ENCODE measurements around the gene ZNF512B. TPM values are rescaled to one million over a fixed set of nuclear protein-coding genes. Genes with fewer than 3 reads are reported as not detected.

The ZNF512B gene
- polyA plus RNA-seq, 2 of the 4 experiments (the other 2 are of a cell fraction), result 2.1 to 16.8 TPM

GRCh38 chr20:64010711-64011237 lies 41.0 kb upstream of the ZNF512B start:
- Histone ChIP-seq H3K4me1 (no peaks in the 10 kb centered on the region), H3K27ac (no peak overlapping the region), H3K4me2 (no peak overlapping the region), H3K9me3 (0 out of 3 replicates have a peak, but pooled peaks cover 6% of the 10 kb centered on the region), H3K4me3 (no peak overlapping the region)
- DNase-seq (ENCODE audit: low read depth in 1 of 2, low spot score in 1 of 2) (no peak), FAIRE-seq (no peak), ATAC-seq (no peak; a peak in 1 of 6 replicates)
- 76% methylated on average over 8 of the region's 8 CpGs for WGBS (ENCODE audit: missing lambda C conversion rate)
- CTCF ChIA-PET, result interaction anchor here (1.1 to 1.7 kb wide), 4 partner anchors 9 to 31 kb away, joined by 3 to 4 read pairs (median 3); no protein-coding TSS in a partner anchor
- POLR2A ChIA-PET, result no interaction called here
- TF ChIP-seq RARB (CRISPR knock-in tag; IDR thresholded peaks at IDR 0.05) (no peak), TFCP2L1 (CRISPR knock-in tag; IDR thresholded peaks at IDR 0.05) (no peak), KDM1A (IDR thresholded peaks at IDR 0.05; ENCODE audit: low read depth) (no peak), JUN (IDR thresholded peaks at IDR 0.05) (no peak), CHD4 (IDR thresholded peaks at IDR 0.05; ENCODE audit: borderline replicate concordance) (no peak), HOXB5 (CRISPR knock-in tag; IDR thresholded peaks at IDR 0.05) (no peak), NPAS2 (CRISPR knock-in tag; IDR thresholded peaks at IDR 0.05; ENCODE audit: borderline replicate concordance) (no peak), SMC3 (IDR thresholded peaks at IDR 0.05) (no peak), CHD2 (IDR thresholded peaks at IDR 0.05; ENCODE audit: low read length, partially characterized antibody) (no peak), EHF (CRISPR knock-in tag; IDR thresholded peaks at IDR 0.05) (no peak), HOXA7 (CRISPR knock-in tag; IDR thresholded peaks at IDR 0.05) (no peak), JUNB (IDR thresholded peaks at IDR 0.05) (no peak)
- TF ChIP-seq, protein P1, sequence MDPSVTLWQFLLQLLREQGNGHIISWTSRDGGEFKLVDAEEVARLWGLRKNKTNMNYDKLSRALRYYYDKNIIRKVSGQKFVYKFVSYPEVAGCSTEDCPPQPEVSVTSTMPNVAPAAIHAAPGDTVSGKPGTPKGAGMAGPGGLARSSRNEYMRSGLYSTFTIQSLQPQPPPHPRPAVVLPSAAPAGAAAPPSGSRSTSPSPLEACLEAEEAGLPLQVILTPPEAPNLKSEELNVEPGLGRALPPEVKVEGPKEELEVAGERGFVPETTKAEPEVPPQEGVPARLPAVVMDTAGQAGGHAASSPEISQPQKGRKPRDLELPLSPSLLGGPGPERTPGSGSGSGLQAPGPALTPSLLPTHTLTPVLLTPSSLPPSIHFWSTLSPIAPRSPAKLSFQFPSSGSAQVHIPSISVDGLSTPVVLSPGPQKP (IDR thresholded peaks at IDR 0.05; ENCODE audit: low read depth, low read length), result no peak

GRCh38 chr20:64009811-64010387 lies 40.2 kb upstream of the ZNF512B start:
- Histone ChIP-seq H3K4me1 (no peaks in the 10 kb centered on the region), H3K9me3 (0 out of 3 replicates have a peak, but pooled peaks cover 6% of the 10 kb centered on the region), H3K4me2 (no peak overlapping the region), H3K4me3 (no peak overlapping the region), H3K27ac (no peak overlapping the region)
- ChIA-PET POLR2A (no interaction called here), CTCF (interaction anchor here (1.1 to 1.7 kb wide), 3 partner anchors 10 to 30 kb away, joined by 3 to 4 read pairs (median 3); no protein-coding TSS in a partner anchor)
- ATAC-seq (no peak), DNase-seq (ENCODE audit: low read depth in 1 of 2, low spot score in 1 of 2) (no peak), FAIRE-seq (no peak)
- 87% methylated on average over 13 of the region's 13 CpGs for WGBS (ENCODE audit: missing lambda C conversion rate)
- TF ChIP-seq HDAC2 (IDR thresholded peaks at IDR 0.05) (no peak), EHMT2 (IDR thresholded peaks at IDR 0.05; ENCODE audit: low read depth) (no peak), GATA3 (IDR thresholded peaks at IDR 0.05; ENCODE audit: borderline replicate concordance) (no peak), KDM5A (IDR thresholded peaks at IDR 0.05) (no peak), HEYL (CRISPR knock-in tag; IDR thresholded peaks at IDR 0.05) (no peak)

GRCh38 chr20:64006902-64007301 lies 37.2 kb upstream of the ZNF512B start:
- ChIA-PET POLR2A (interaction anchor here (1.1 kb wide), 2 partner anchors 10 to 26 kb away, joined by 3 to 4 read pairs; no protein-coding TSS in a partner anchor), CTCF (interaction anchor here (1.0 to 4.3 kb wide), 5 partner anchors 11 to 33 kb away, joined by 3 to 22 read pairs (median 6); partner anchors contain the start of gene PRPF6)
- Histone ChIP-seq H3K4me3 (no peak overlapping the region), H3K9me3 (0 out of 3 replicates have a peak, but pooled peaks cover 6% of the 10 kb centered on the region), H3K4me2 (no peak overlapping the region), H3K27ac (no peak overlapping the region), H3K4me1 (no peaks in the 10 kb centered on the region)
- no peak for DNase-seq (ENCODE audit: low read depth in 1 of 2, low spot score in 1 of 2)
- no peak for FAIRE-seq
- TF ChIP-seq HOXA7 (CRISPR knock-in tag; IDR thresholded peaks at IDR 0.05) (no peak), RFX5 (IDR thresholded peaks at IDR 0.05) (no peak), HOXB13 (CRISPR knock-in tag; IDR thresholded peaks at IDR 0.05; ENCODE audit: low read depth) (no peak), POLR2A (IDR thresholded peaks at IDR 0.05; ENCODE audit: low read length) (no peak), NPAS2 (CRISPR knock-in tag; IDR thresholded peaks at IDR 0.05; ENCODE audit: borderline replicate concordance) (no peak), CTCF (IDR thresholded peaks at IDR 0.05) (no peak), HDAC2 (IDR thresholded peaks at IDR 0.05) (no peak)
- TF ChIP-seq, protein P1 (IDR thresholded peaks at IDR 0.05; ENCODE audit: low read depth, low read length), result no peak
- TF ChIP-seq, protein P2, sequence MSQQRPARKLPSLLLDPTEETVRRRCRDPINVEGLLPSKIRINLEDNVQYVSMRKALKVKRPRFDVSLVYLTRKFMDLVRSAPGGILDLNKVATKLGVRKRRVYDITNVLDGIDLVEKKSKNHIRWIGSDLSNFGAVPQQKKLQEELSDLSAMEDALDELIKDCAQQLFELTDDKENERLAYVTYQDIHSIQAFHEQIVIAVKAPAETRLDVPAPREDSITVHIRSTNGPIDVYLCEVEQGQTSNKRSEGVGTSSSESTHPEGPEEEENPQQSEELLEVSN (IDR thresholded peaks at IDR 0.05; ENCODE audit: borderline replicate concordance, low read depth), result no peak
- 94% methylated on average over 3 of the region's 3 CpGs for WGBS (ENCODE audit: missing lambda C conversion rate)
- no peak for ATAC-seq

Measured in A549 (cell line).